ENCODE data around the gene SNX32. TPM values are rescaled to one million over a fixed set of nuclear protein-coding genes. Genes with fewer than 3 reads are reported as not detected.

The SNX32 gene
- total and polyA plus RNA-seq, 2 of the 13 experiments (the other 11 are each of a cell fraction or from before 2014, with no cell fraction given): 0.09 to 0.34 TPM

- TF ChIP-seq, protein P1, sequence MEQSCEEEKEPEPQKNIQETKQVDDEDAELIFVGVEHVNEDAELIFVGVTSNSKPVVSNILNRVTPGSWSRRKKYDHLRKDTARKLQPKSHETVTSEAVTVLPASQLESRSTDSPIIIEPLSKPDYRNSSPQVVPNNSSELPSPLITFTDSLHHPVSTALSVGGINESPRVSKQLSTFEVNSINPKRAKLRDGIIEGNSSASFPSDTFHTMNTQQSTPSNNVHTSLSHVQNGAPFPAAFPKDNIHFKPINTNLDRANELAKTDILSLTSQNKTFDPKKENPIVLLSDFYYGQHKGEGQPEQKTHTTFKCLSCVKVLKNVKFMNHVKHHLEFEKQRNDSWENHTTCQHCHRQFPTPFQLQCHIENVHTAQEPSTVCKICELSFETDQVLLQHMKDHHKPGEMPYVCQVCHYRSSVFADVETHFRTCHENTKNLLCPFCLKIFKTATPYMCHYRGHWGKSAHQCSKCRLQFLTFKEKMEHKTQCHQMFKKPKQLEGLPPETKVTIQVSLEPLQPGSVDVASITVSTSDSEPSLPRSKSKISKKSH (CRISPR knock-in tag; IDR thresholded peaks at IDR 0.05; ENCODE audit: borderline replicate concordance): peak; percentile 56; the same call in 1 of the 2 replicates
- TF ChIP-seq ZNF775 (CRISPR knock-in tag; IDR thresholded peaks at IDR 0.05; ENCODE audit: borderline replicate concordance) (no peak), ZNF30 (CRISPR knock-in tag; IDR thresholded peaks at IDR 0.05) (no peak), IRF2 (CRISPR knock-in tag; IDR thresholded peaks at IDR 0.05) (no peak), ZNF12 (CRISPR knock-in tag; IDR thresholded peaks at IDR 0.05) (no peak), ZNF281 (CRISPR knock-in tag; IDR thresholded peaks at IDR 0.05; ENCODE audit: borderline replicate concordance) (no peak), FOXC1 (CRISPR knock-in tag; IDR thresholded peaks at IDR 0.05; ENCODE audit: borderline replicate concordance) (no peak), ZNF333 (CRISPR knock-in tag; IDR thresholded peaks at IDR 0.05; ENCODE audit: borderline replicate concordance) (no peak), SRSF9 (IDR thresholded peaks at IDR 0.05; ENCODE audit: borderline replicate concordance, insufficient read depth, low read depth, low read length, poor library complexity, severe bottlenecking) (no peak), PLRG1 (conservative IDR thresholded peaks at IDR 0.05) (no peak), ZFP82 (CRISPR knock-in tag; IDR thresholded peaks at IDR 0.05; ENCODE audit: borderline replicate concordance) (no peak), ZFP36L2 (CRISPR knock-in tag; IDR thresholded peaks at IDR 0.05) (no peak), ZFX (CRISPR knock-in tag; IDR thresholded peaks at IDR 0.05; ENCODE audit: low read depth) (peak; percentile 54), ZNF687 (CRISPR knock-in tag; IDR thresholded peaks at IDR 0.05) (peak; percentile 95), SP4 (CRISPR knock-in tag; IDR thresholded peaks at IDR 0.05) (peak; percentile 37; the same call in 1 of the 2 replicates)
- TF ChIP-seq, protein P2, sequence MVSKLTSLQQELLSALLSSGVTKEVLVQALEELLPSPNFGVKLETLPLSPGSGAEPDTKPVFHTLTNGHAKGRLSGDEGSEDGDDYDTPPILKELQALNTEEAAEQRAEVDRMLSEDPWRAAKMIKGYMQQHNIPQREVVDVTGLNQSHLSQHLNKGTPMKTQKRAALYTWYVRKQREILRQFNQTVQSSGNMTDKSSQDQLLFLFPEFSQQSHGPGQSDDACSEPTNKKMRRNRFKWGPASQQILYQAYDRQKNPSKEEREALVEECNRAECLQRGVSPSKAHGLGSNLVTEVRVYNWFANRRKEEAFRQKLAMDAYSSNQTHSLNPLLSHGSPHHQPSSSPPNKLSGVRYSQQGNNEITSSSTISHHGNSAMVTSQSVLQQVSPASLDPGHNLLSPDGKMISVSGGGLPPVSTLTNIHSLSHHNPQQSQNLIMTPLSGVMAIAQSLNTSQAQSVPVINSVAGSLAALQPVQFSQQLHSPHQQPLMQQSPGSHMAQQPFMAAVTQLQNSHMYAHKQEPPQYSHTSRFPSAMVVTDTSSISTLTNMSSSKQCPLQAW (CRISPR knock-in tag; IDR thresholded peaks at IDR 0.05): 0 out of 2 replicates have a peak, but pooled peaks have one; percentile 19
- TF ChIP-seq, protein P3, sequence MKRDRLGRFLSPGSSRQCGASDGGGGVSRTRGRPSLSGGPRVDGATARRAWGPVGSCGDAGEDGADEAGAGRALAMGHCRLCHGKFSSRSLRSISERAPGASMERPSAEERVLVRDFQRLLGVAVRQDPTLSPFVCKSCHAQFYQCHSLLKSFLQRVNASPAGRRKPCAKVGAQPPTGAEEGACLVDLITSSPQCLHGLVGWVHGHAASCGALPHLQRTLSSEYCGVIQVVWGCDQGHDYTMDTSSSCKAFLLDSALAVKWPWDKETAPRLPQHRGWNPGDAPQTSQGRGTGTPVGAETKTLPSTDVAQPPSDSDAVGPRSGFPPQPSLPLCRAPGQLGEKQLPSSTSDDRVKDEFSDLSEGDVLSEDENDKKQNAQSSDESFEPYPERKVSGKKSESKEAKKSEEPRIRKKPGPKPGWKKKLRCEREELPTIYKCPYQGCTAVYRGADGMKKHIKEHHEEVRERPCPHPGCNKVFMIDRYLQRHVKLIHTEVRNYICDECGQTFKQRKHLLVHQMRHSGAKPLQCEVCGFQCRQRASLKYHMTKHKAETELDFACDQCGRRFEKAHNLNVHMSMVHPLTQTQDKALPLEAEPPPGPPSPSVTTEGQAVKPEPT (CRISPR knock-in tag; IDR thresholded peaks at IDR 0.05; ENCODE audit: low read depth): 0 out of 2 replicates have a peak, but pooled peaks have one; percentile 59
Observed at GRCh38 chr11:65849771-65850216, 16.0 kb downstream of the SNX32 start (continued).
